ENCODE measurements around the gene MOV10. TPM values are rescaled to one million over a fixed set of nuclear protein-coding genes. Genes with fewer than 3 reads are reported as not detected.
A peak's percentile ranks its signal among the peaks of the same experiment; 100 is the strongest.
"Not testable (repeated sequence)": the region's sequence is repeated elsewhere in the genome, so short reads cannot be mapped to it uniquely, and the experiment has no call there.

MOV10 gene
- total and polyA plus RNA-seq, 2 donors: 27.5 to 36.1 TPM

- H3K4me3 ChIP-seq (ENCODE audit: low read depth, low read length): peak overlapping the region; percentile 48
- no peak overlapping the region for H3K27ac ChIP-seq (ENCODE audit: low read depth)
- H3K4me1 ChIP-seq (ENCODE audit: insufficient read depth): no peaks in the 10 kb centered on the region
- peak; percentile 89 for DNase-seq (ENCODE audit: extremely low spot score)
- 16% methylated on average over 13 of the region's 13 CpGs for whole genome bisulfite sequencing
- no peaks in the 10 kb centered on the region for H3K36me3 ChIP-seq (ENCODE audit: insufficient read depth)
These were observed 41.8 kb downstream of the MOV10 start for GRCh38 chr1:112716133-112716720.

- Histone ChIP-seq H3K4me1 (ENCODE audit: insufficient read depth) (no peaks in the 10 kb centered on the region), H3K27ac (ENCODE audit: low read depth) (no peak overlapping the region), H3K4me3 (ENCODE audit: low read depth, low read length) (no peak overlapping the region), H3K36me3 (ENCODE audit: insufficient read depth) (no peaks in the 10 kb centered on the region)
- DNase-seq (ENCODE audit: extremely low spot score): no peak
- WGBS: 91% methylated on average over 2 of the region's 2 CpGs
These were observed 42.9 kb downstream of the MOV10 start for GRCh38 chr1:112717263-112717873.

GRCh38 chr1:112718691-112719418 lies 44.4 kb downstream of the MOV10 start:
- no peak overlapping the region for H3K27ac ChIP-seq (ENCODE audit: low read depth)

GRCh38 chr1:112719706-112720105 lies 45.2 kb downstream of the MOV10 start:
- DNase-seq (ENCODE audit: extremely low spot score): no peak
- Histone ChIP-seq H3K4me1 (ENCODE audit: insufficient read depth) (no peaks in the 10 kb centered on the region), H3K4me3 (ENCODE audit: low read depth, low read length) (no peak overlapping the region), H3K36me3 (ENCODE audit: insufficient read depth) (no peaks in the 10 kb centered on the region), H3K27ac (ENCODE audit: low read depth) (no peak overlapping the region)
- WGBS: 92% methylated on average over 2 of the region's 2 CpGs

More at GRCh38 chr1:112718691-112719418, 44.4 kb downstream of the MOV10 start:
- Histone ChIP-seq H3K4me3 (ENCODE audit: low read depth, low read length) (no peak overlapping the region), H3K36me3 (ENCODE audit: insufficient read depth) (no peaks in the 10 kb centered on the region), H3K4me1 (ENCODE audit: insufficient read depth) (no peaks in the 10 kb centered on the region)
- DNase-seq (ENCODE audit: extremely low spot score): no peak
- 17% methylated on average over 44 of the region's 44 CpGs for WGBS

- Histone ChIP-seq H3K27ac (ENCODE audit: low read depth) (no peak overlapping the region), H3K4me3 (ENCODE audit: low read depth, low read length) (no peak overlapping the region), H3K36me3 (ENCODE audit: insufficient read depth) (no peaks in the 10 kb centered on the region), H3K4me1 (ENCODE audit: insufficient read depth) (no peaks in the 10 kb centered on the region)
- 83% methylated on average over 3 of the region's 3 CpGs for WGBS
- DNase-seq (ENCODE audit: extremely low spot score): no peak
These were observed 46.3 kb downstream of the MOV10 start for GRCh38 chr1:112720800-112721199.

GRCh38 chr1:112721294-112721693 lies 46.8 kb downstream of the MOV10 start:
- H3K36me3 ChIP-seq (ENCODE audit: insufficient read depth); H3K4me1 ChIP-seq (ENCODE audit: insufficient read depth); H3K4me3 ChIP-seq (ENCODE audit: low read depth, low read length); H3K27ac ChIP-seq (ENCODE audit: low read depth); DNase-seq (ENCODE audit: extremely low spot score): not testable (repeated sequence)
- 98% methylated on average over 2 of the region's 2 CpGs for WGBS

GRCh38 chr1:112721966-112722524 lies 47.6 kb downstream of the MOV10 start:
- DNase-seq (ENCODE audit: extremely low spot score): no peak
- 63% methylated on average over 10 of the region's 10 CpGs for WGBS
- Histone ChIP-seq H3K4me3 (ENCODE audit: low read depth, low read length) (no peak overlapping the region), H3K36me3 (ENCODE audit: insufficient read depth) (no peaks in the 10 kb centered on the region), H3K4me1 (ENCODE audit: insufficient read depth) (no peaks in the 10 kb centered on the region), H3K27ac (ENCODE audit: low read depth) (no peak overlapping the region)

GRCh38 chr1:112722601-112723510 lies 48.4 kb downstream of the MOV10 start:
- H3K27ac ChIP-seq (ENCODE audit: low read depth): no peak overlapping the region
- WGBS: 12% methylated on average over 35 of the region's 35 CpGs
- DNase-seq (ENCODE audit: extremely low spot score): no peak
- H3K36me3 ChIP-seq (ENCODE audit: insufficient read depth): no peaks in the 10 kb centered on the region
- no peak overlapping the region for H3K4me3 ChIP-seq (ENCODE audit: low read depth, low read length)
- no peaks in the 10 kb centered on the region for H3K4me1 ChIP-seq (ENCODE audit: insufficient read depth)

- Histone ChIP-seq H3K4me3 (ENCODE audit: low read depth, low read length) (no peak overlapping the region), H3K4me1 (ENCODE audit: insufficient read depth) (no peaks in the 10 kb centered on the region), H3K27ac (ENCODE audit: low read depth) (no peak overlapping the region), H3K36me3 (ENCODE audit: insufficient read depth) (no peaks in the 10 kb centered on the region)
- no peak for DNase-seq (ENCODE audit: extremely low spot score)
- 83% methylated on average over 8 of the region's 8 CpGs for WGBS
These were observed 49.0 kb downstream of the MOV10 start for GRCh38 chr1:112723511-112723839.

- not testable (repeated sequence) for H3K4me3 ChIP-seq (ENCODE audit: low read depth, low read length); DNase-seq (ENCODE audit: extremely low spot score); H3K36me3 ChIP-seq (ENCODE audit: insufficient read depth); H3K4me1 ChIP-seq (ENCODE audit: insufficient read depth); H3K27ac ChIP-seq (ENCODE audit: low read depth)
- 96% methylated on average over 2 of the region's 4 CpGs for WGBS
These were observed 49.8 kb downstream of the MOV10 start for GRCh38 chr1:112724240-112724639.

- no peaks in the 10 kb centered on the region for H3K4me1 ChIP-seq (ENCODE audit: insufficient read depth)
- no peak for DNase-seq (ENCODE audit: extremely low spot score)
- H3K27ac ChIP-seq (ENCODE audit: low read depth): no peak overlapping the region
- no peaks in the 10 kb centered on the region for H3K36me3 ChIP-seq (ENCODE audit: insufficient read depth)
- WGBS: 60% methylated on average over 2 of the region's 2 CpGs
- H3K4me3 ChIP-seq (ENCODE audit: low read depth, low read length): no peak overlapping the region
These were observed 53.3 kb downstream of the MOV10 start for GRCh38 chr1:112727716-112728115.

- H3K4me1 ChIP-seq (ENCODE audit: insufficient read depth); H3K4me3 ChIP-seq (ENCODE audit: low read depth, low read length); H3K36me3 ChIP-seq (ENCODE audit: insufficient read depth); H3K27ac ChIP-seq (ENCODE audit: low read depth); DNase-seq (ENCODE audit: extremely low spot score): not testable (repeated sequence)
- WGBS: 93% methylated on average over 33 of the region's 33 CpGs
These were observed 54.0 kb downstream of the MOV10 start for GRCh38 chr1:112728306-112728971.

- H3K4me1 ChIP-seq (ENCODE audit: insufficient read depth); H3K36me3 ChIP-seq (ENCODE audit: insufficient read depth); H3K27ac ChIP-seq (ENCODE audit: low read depth); H3K4me3 ChIP-seq (ENCODE audit: low read depth, low read length); DNase-seq (ENCODE audit: extremely low spot score): not testable (repeated sequence)
- 68% methylated on average over 3 of the region's 3 CpGs for WGBS
These were observed 54.6 kb downstream of the MOV10 start for GRCh38 chr1:112729011-112729410.
